Mucosa of stomach (tissue), 1 donor: Measurements from ENCODE around the gene GRIPAP1.

Experiments used
- H3K27me3 ChIP-seq: one replicate; pipeline ENCODE4 v1.7.0; 2013; ENCODE audit warnings: mild to moderate bottlenecking, low read length; ENCODE audit not compliant: control insufficient read depth, insufficient read depth
- H3K36me3 ChIP-seq: one replicate; pipeline ENCODE4 v1.7.0; 2013; ENCODE audit warnings: low read length; ENCODE audit not compliant: control insufficient read depth, insufficient read depth
- H3K4me1 ChIP-seq: one replicate; pipeline ENCODE4 v1.7.0; 2013; ENCODE audit warnings: mild to moderate bottlenecking, low read length; ENCODE audit not compliant: control insufficient read depth, insufficient read depth
- H3K4me3 ChIP-seq: one replicate; pipeline ENCODE4 v1.7.0; 2013; ENCODE audit warnings: low read length
- H3K9ac ChIP-seq: one replicate; pipeline ENCODE4 v1.7.0; 2013; ENCODE audit warnings: mild to moderate bottlenecking, low read length, moderate library complexity
- H3K9me3 ChIP-seq: one replicate; pipeline ENCODE4 v1.7.0; 2013; ENCODE audit warnings: mild to moderate bottlenecking, low read length, moderate library complexity; ENCODE audit not compliant: control insufficient read depth
- donor health status: Pancreatic carcinoma.

GRIPAP1 gene, protein sequence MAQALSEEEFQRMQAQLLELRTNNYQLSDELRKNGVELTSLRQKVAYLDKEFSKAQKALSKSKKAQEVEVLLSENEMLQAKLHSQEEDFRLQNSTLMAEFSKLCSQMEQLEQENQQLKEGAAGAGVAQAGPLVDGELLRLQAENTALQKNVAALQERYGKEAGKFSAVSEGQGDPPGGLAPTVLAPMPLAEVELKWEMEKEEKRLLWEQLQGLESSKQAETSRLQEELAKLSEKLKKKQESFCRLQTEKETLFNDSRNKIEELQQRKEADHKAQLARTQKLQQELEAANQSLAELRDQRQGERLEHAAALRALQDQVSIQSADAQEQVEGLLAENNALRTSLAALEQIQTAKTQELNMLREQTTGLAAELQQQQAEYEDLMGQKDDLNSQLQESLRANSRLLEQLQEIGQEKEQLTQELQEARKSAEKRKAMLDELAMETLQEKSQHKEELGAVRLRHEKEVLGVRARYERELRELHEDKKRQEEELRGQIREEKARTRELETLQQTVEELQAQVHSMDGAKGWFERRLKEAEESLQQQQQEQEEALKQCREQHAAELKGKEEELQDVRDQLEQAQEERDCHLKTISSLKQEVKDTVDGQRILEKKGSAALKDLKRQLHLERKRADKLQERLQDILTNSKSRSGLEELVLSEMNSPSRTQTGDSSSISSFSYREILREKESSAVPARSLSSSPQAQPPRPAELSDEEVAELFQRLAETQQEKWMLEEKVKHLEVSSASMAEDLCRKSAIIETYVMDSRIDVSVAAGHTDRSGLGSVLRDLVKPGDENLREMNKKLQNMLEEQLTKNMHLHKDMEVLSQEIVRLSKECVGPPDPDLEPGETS

DNA sequence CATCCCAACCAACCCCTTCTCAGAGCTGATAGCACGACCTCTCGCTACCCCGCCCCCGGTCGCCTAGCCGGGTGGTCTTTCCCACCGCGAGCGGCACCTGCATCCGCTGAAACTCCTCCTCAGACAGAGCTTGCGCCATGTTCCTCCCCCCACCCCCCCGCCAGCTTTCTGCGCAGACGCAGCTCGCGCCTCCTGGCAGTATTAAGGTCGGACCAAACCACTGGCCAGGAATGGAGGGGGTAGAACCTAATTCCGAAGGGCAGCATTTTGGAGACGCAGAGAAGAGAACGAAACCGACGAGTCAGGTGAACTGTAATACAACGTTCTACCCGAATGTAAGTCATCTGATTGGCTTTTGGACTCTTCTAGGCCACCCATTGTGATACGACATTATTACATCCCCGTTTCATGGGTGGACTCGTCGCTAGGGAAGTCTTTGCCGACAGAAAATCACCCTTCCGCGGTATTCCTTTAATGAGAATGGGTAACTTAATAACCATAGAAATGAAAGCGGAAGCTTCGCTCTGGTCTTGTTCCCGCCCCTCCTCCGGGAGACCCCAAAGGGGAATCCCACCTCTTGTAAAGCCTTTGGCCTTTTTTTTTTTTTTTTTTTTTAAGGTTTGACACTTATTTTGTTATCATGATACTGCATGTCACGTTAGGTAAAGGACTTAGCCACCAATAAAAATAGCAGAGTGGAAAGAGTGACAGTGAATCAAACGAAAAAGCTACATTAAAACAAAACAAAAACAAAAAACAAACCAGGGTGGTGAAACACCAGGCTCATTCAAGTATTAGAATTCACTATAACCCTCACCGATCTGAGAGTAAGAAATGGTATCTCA lies at the start of gene GRIPAP1:
Gene GRIPAP1 (minus strand): TSS at position 174 of the 845 bp plus-strand sequence. CDS start 35 bp downstream, at position 139.
- Histone ChIP-seq H3K4me3 (peak within 1 kb of the TSS; percentile 63), H3K9ac (peak within 1 kb of the TSS; percentile 73), H3K36me3 (no peaks in the 10 kb centered on the region), H3K27me3 (no peaks in the 10 kb centered on the region), H3K4me1 (no peaks in the 10 kb centered on the region), H3K9me3 (no peaks in the 10 kb centered on the region)

DNA sequence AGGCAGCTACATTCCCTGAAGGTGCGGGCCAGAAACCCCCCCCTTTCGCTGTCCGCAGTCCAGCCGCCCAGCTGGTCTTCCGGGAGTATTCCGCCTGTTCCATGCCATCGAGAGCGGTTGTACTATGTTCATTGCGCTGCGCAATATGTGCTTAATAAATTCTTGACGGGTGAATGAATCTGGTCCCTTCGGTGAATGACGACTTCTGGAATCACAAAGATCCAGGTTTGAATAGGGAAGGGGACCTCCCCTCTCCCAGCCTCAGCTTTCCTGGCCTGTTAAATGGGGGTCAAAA lies 41.9 kb upstream of the GRIPAP1 start:
- Histone ChIP-seq H3K36me3 (no peaks in the 10 kb centered on the region), H3K27me3 (no peaks in the 10 kb centered on the region), H3K9me3 (no peaks in the 10 kb centered on the region), H3K4me3 (no peak overlapping the region), H3K9ac (no peak overlapping the region), H3K4me1 (peaks cover 16% of the 10 kb centered on the region)

DNA sequence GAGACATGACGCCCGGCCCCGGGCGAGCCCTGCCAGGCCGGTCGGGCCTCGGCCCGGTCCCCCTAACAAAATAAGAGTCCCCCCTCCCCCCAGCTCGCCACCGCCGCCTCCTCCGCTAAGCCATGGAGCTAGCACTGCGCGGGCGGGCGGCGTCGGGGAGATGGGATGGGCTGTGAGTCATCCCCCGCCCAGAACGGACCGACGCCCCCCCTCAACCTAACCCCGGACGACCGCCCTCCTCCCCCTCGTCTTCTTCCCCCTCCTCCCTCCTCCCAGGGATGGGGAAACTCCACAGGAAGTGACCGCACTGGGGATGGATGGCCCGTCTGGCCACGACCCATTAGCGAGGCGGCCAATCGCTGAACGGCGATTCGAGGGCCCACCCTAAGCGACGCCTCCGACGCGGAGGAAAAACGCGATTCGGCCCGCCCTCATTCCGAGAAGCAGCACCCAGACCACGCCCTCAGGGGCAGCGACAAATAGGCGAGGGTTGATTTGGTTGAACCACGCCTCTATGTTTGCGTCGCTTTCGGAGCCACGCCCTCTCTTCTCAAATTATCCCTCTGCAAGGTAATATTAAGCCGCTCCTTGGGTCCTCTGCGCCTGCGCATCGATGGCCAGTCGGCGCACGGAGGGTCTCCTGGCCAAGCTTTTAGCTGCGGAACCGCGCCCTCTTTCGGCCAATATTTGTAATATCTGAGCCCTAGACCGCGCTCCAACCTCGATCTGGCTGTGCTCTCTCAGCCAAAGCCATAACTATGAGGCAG lies 41.3 kb upstream of the GRIPAP1 start, which contains the start of gene TFE3:
Gene TFE3 (minus strand): TSS at position 138 of the 767 bp plus-strand sequence. CDS start 131 bp downstream, at position 7.
- H3K4me1 ChIP-seq, result peaks cover 16% of the 10 kb centered on the region
- no peaks in the 10 kb centered on the region for H3K27me3 ChIP-seq
- H3K4me3 ChIP-seq, result peak within 1 kb of the TSS; percentile 54
- no peaks in the 10 kb centered on the region for H3K9me3 ChIP-seq
- H3K36me3 ChIP-seq, result no peaks in the 10 kb centered on the region
- peak within 1 kb of the TSS; percentile 87 for H3K9ac ChIP-seq

DNA sequence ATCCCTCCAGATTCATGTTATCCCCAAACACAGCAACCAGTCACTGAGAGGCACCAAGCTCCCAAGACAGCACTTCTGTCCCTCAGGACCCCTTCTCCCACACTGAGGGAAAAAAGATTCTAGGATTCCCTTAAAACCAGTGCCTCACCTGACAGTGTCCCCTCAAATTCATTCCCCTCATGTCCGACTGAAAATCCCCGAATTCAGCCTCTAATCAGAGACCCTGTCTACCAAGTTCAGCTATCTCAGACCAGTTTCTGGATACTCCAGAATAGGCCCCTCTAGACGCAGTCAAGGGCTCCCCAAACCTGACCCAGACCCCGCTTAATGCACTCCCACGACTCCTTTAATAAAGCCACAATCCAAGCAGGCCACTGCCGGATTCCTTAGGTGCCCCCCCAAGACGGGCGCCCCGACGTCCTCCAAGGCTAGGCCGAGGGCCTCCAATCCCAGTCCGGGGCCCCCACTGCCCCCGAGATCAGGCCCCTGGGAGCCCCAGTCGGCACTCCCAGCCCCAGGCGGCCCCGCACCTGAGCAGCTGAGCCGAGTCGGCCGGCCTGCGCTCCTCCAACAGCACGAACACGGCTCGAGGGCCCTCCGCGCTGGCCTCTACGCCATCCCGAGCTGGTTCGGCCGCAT lies 40.6 kb upstream of the GRIPAP1 start:
- Histone ChIP-seq H3K27me3 (no peaks in the 10 kb centered on the region), H3K4me1 (peaks cover 16% of the 10 kb centered on the region), H3K9ac (peak overlapping the region; percentile 87), H3K9me3 (no peaks in the 10 kb centered on the region), H3K36me3 (no peaks in the 10 kb centered on the region), H3K4me3 (peak overlapping the region; percentile 54)

DNA sequence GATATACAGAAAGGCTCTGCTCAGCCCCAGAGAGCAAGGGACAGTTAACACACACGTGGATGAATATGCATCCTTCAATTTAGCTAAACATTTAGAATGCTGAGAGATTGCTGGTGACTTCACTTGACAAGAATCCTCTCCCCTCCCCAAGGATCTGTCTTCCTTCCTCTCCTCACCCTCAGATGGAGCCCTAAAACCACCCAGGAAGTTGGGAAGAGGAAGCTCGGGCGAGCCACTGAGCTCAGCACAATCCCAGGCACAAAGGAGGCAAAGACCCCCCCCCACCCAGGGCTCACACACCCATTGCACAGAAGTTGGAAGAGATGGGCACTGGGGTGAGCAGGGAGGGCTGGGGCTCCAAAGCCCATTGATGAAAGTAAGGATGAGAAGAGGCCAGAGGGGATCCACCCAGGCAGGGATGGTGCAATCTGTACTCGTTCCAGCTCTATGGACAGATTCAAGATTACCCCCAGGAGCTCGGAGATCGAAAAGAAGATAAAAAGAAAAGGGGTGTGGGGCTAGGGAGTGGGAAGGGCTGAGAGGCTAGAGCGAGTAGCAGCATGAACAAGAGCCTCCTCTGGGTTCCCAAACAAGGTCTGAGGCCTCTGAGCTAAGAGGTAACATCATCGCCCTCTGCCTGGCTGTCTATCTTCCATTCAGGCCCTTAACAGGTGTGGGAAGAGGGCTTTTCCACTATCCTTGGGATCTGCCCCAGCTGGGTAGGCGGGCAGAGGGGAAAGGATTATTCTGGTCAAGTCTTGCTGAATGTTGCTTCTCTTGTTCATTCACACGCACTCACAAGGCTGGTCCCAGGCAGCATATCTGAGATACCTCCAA lies 39.9 kb upstream of the GRIPAP1 start:
- peak overlapping the region; percentile 87 for H3K9ac ChIP-seq
- peaks cover 16% of the 10 kb centered on the region for H3K4me1 ChIP-seq
- H3K4me3 ChIP-seq, result peak overlapping the region; percentile 54
- H3K27me3 ChIP-seq, result no peaks in the 10 kb centered on the region
- H3K36me3 ChIP-seq, result no peaks in the 10 kb centered on the region
- no peaks in the 10 kb centered on the region for H3K9me3 ChIP-seq

DNA sequence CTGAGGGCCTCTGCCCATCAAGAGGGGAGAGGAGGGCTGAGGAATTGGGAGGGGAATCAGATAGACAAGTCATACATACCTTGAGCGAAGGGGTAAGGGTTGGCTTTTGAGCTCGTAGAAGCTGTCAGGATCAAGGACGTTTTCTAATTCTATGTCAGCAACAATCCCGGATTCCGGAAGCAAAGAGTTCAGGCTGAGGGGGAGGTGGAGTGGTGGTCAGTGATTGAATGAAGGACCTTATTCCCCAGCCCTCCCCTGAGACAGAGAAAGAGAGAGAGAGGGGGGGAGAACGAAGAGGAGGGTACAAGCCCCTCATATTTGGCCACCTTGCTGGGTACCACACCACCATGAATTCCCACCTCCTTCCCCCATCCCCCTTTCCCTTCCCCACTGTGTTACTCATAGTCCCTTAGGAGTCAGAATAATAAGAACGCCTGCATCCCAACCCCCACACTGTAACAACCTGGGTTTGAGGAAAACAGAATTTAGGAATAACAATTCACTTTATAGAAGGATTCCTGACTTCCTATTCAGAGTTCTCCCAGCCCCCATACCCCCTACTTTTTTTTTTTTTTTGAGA lies 38.4 kb upstream of the GRIPAP1 start:
- H3K9ac ChIP-seq, result peak overlapping the region; percentile 22
- H3K36me3 ChIP-seq, result no peaks in the 10 kb centered on the region
- H3K4me1 ChIP-seq, result peaks cover 16% of the 10 kb centered on the region
- no peaks in the 10 kb centered on the region for H3K27me3 ChIP-seq
- no peaks in the 10 kb centered on the region for H3K9me3 ChIP-seq
- H3K4me3 ChIP-seq, result no peak overlapping the region

DNA sequence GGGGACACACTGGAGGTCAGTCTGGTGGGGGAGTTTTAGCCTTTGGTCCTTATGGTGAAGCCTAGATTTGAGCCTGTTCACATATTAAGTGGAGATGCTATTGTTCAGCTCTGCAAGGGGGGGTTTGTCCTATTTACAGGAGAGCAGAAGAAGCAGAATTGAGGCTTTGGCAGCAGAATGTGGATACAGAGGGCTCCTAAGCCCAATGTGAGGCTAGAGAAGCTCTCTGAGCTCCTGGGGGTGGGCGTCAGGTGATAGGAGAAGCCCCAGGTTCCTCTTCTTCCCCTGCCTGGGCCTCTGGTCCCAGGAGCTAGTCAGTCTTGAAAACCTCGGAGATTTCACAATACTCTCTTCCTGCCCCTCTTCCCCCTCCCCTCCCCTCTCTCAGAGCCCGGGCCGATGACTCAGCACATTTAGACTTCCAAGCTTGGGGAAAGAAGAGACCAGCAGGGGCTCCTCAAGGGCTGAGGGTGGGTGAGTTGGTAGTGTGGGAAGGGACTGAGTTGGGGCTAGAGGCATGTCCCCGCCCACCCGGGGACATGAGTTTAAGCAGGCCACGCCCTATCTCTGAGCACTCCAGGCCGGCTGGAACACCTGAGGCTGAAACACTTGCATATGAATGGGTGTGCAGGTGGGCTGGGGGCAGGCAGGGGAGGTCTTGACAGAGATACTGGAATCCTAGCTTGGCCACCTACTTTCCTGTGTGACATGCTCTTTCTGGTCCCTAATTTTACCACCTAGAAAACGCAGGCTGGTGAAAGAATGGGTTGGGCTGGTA lies 37.7 kb upstream of the GRIPAP1 start:
- Histone ChIP-seq H3K4me3 (no peak overlapping the region), H3K36me3 (no peaks in the 10 kb centered on the region), H3K9me3 (no peaks in the 10 kb centered on the region), H3K4me1 (peaks cover 16% of the 10 kb centered on the region), H3K27me3 (no peaks in the 10 kb centered on the region), H3K9ac (peak overlapping the region; percentile 22)

DNA sequence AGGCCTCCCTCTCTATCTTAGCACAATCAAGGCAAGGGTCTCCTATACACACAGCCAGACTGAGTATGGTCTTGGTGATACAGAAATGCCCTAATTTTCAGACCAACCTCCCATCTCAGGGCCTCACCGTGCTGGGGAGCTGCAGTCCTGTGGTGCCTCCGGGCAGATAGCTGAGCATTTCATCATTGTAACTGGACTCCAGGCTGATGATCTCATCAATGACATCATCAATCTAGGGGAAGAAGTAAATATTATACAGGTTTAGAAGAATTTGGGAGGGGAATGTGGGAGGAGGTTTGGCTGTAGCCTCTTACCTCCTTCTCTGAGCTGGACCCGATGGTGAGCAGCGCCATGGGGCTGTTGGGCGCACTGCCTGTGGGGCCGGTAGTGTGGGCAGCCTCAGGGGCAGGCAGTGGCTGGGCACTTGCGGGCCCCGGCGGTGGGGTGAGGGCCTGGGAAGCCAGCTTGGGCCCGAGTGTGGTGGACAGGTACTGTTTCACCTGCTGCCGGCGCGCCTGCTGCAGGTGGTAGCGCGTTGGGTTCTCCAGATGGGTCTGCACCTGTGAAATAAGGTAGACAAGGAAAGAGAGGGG lies 35.9 kb upstream of the GRIPAP1 start:
- Histone ChIP-seq H3K9me3 (no peaks in the 10 kb centered on the region), H3K4me1 (peaks cover 16% of the 10 kb centered on the region), H3K4me3 (no peak overlapping the region), H3K36me3 (no peaks in the 10 kb centered on the region), H3K27me3 (no peaks in the 10 kb centered on the region), H3K9ac (no peak overlapping the region)

DNA sequence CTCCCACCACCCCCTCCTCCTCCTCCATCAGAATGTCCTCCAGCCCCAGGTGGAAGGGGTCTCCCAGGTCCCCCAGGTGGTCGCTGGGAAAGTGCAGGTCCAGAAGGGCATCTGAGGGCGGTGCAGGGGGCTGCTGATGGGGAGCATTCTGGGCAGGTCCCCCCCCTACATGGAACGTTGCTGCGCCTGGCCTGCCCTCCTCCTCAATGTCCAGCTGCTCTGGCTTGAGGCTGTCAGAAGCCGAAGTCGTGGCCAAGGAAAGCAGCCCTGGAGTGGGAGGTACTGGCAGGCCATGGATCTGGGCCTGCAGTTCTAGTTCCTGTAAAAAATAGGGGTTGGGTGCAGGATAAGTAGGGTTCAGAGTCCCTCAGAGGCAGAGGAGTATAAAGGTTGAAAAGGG lies 28.2 kb upstream of the GRIPAP1 start:
- Histone ChIP-seq H3K4me1 (no peaks in the 10 kb centered on the region), H3K27me3 (no peaks in the 10 kb centered on the region), H3K9me3 (no peaks in the 10 kb centered on the region), H3K36me3 (no peaks in the 10 kb centered on the region), H3K4me3 (no peak overlapping the region), H3K9ac (no peak overlapping the region)
